22Rv1 (cell line): ENCODE results near the gene LRRC18.

Experiments
- CTCF ChIP-seq: fragments of 450-650 bp; IDR thresholded peaks from 2 replicates; pipeline ENCODE4 v1.5.1; 2017; ENCODE audit warnings: mild to moderate bottlenecking
- ZFX ChIP-seq: fragments of 450-650 bp; IDR thresholded peaks from 2 replicates; pipeline ENCODE4 v1.6.1; 2017; ENCODE audit warnings: antibody characterized with exemption, borderline replicate concordance

GRCh38 chr10:48940958-48941357 is 1.3 kb upstream of the LRRC18 start:
- TF ChIP-seq CTCF (no peak), ZFX (no peak)
